HepG2 (cell line): Measurements from ENCODE around the gene EEF1E1. TPM values are rescaled to one million over a fixed set of nuclear protein-coding genes. Genes with fewer than 3 reads are reported as not detected.
A peak's percentile ranks its signal among the peaks of the same experiment; 100 is the strongest.

ENCODE experiments used
- ARNT ChIP-seq: fragments of 450-650 bp; IDR thresholded peaks from 2 replicates; pipeline ENCODE4 v1.6.1; 2017
- DMTF1 ChIP-seq: sonication (generic); formaldehyde crosslinking; IDR thresholded peaks from 2 replicates; pipeline ENCODE4 v1.4.0; 2020; ENCODE audit warnings: mild to moderate bottlenecking, missing genetic modification reagents
- DR1 ChIP-seq: sonication (generic); formaldehyde crosslinking; IDR thresholded peaks from 2 replicates; pipeline ENCODE4 v1.8.0; 2021; ENCODE audit warnings: mild to moderate bottlenecking, missing genetic modification reagents, inconsistent platforms
- EEA1 ChIP-seq: sonication (generic); formaldehyde crosslinking; IDR thresholded peaks from 2 replicates; pipeline ENCODE4 v1.5.1; 2020; ENCODE audit warnings: mild to moderate bottlenecking, missing genetic modification reagents, borderline replicate concordance
- HINFP ChIP-seq: sonication (generic); formaldehyde crosslinking; IDR thresholded peaks from 2 replicates; pipeline ENCODE4 v1.4.0; 2020; ENCODE audit warnings: low read depth, mild to moderate bottlenecking, missing genetic modification reagents
- HMG20A ChIP-seq: IDR thresholded peaks from 2 replicates; pipeline ENCODE4 v1.6.1; 2016; ENCODE audit warnings: borderline replicate concordance
- IKZF1 ChIP-seq: fragments of 450-650 bp; IDR thresholded peaks from 2 replicates; pipeline ENCODE4 v1.7.1; 2016
- IRF2 ChIP-seq: IDR thresholded peaks from 2 replicates; pipeline ENCODE4 v1.6.1; 2018; ENCODE audit warnings: missing genetic modification reagents, missing compliant biosample characterization
- KLF13 ChIP-seq: sonication (generic); formaldehyde crosslinking; IDR thresholded peaks from 2 replicates; pipeline ENCODE4 v1.4.0; 2020; ENCODE audit warnings: mild to moderate bottlenecking, missing genetic modification reagents
- NRL ChIP-seq: sonication (generic); formaldehyde crosslinking; IDR thresholded peaks from 2 replicates; pipeline ENCODE4 v1.5.0; 2020; ENCODE audit warnings: missing genetic modification reagents, mild to moderate bottlenecking, moderate library complexity, borderline replicate concordance
- PHF8 ChIP-seq: sonication (generic); formaldehyde crosslinking; IDR thresholded peaks from 2 replicates; pipeline ENCODE4 v1.5.0; 2020; ENCODE audit warnings: missing genetic modification reagents
- PRMT3 ChIP-seq: sonication (generic); formaldehyde crosslinking; IDR thresholded peaks from 2 replicates; pipeline ENCODE4 v1.8.1; 2022; ENCODE audit warnings: low read depth, mild to moderate bottlenecking, moderate library complexity, missing genetic modification reagents, borderline replicate concordance
- RAD21 ChIP-seq: fragments of 450-650 bp; formaldehyde crosslinking; IDR thresholded peaks from 2 replicates; pipeline ENCODE4 v1.5.0; 2020; ENCODE audit warnings: mild to moderate bottlenecking
- SAP130 ChIP-seq: IDR thresholded peaks from 2 replicates; pipeline ENCODE4 v1.6.1; 2016; ENCODE audit warnings: low read depth
- TOPORS ChIP-seq: sonication (generic); formaldehyde crosslinking; IDR thresholded peaks from 2 replicates; pipeline ENCODE4 v1.8.0; 2023; ENCODE audit warnings: mild to moderate bottlenecking, missing genetic modification reagents
- ZBTB42 ChIP-seq: sonication (generic); formaldehyde crosslinking; IDR thresholded peaks from 2 replicates; pipeline ENCODE4 v1.5.0; 2020; ENCODE audit warnings: mild to moderate bottlenecking, missing genetic modification reagents
- ZNF430 ChIP-seq: sonication (generic); formaldehyde crosslinking; IDR thresholded peaks from 2 replicates; pipeline ENCODE4 v1.9.0; 2021; ENCODE audit warnings: mild to moderate bottlenecking, missing genetic modification reagents
- ZNF512 ChIP-seq: sonication (generic); formaldehyde crosslinking; IDR thresholded peaks from 2 replicates; pipeline ENCODE4 v1.4.0; 2020; ENCODE audit warnings: mild to moderate bottlenecking, missing genetic modification reagents
- ZNF546 ChIP-seq: sonication (generic); formaldehyde crosslinking; conservative IDR thresholded peaks from 2 replicates; pipeline ENCODE4 v1.8.1; 2023; ENCODE audit warnings: mild to moderate bottlenecking, missing genetic modification reagents
- ZNF790 ChIP-seq: sonication (generic); formaldehyde crosslinking; IDR thresholded peaks from 2 replicates; pipeline ENCODE4 v1.8.0; 2022; ENCODE audit warnings: missing genetic modification reagents, mild to moderate bottlenecking, borderline replicate concordance
- polyA plus RNA-seq, 8 experiments: library from polyadenylated mRNA; depleted of rRNA in 3 of 8; stranded (reverse) in 7 of 8; unstranded in 1 of 8; fragments of >200 nt; fragmentation: Illumina TruSeq in 4 of 8; extraction: Trizol in 4 of 8; gene quantifications; 2 replicates each; pipeline versions ENCODE4 v1.2.1 to v1.2.3, GENCODE V29; 2011 to 2016; ENCODE audit warnings: low read depth in 4 of 8, missing spikeins in 1 of 8, mixed read lengths in 1 of 8; ENCODE audit not compliant: insufficient read depth in 1 of 8
- total RNA-seq, 5 experiments: library from RNA; depleted of rRNA; stranded (reverse); fragments of >200 nt; fragmentation: Illumina TruSeq; extraction: Trizol; gene quantifications; 2 replicates each; pipeline ENCODE4 v1.2.3, GENCODE V29; 2016; ENCODE audit warnings: low read depth in 1 of 5
- TF ChIP-seq, protein P1 (sequence below), 2 experiments: fragments of 450-650 bp in 1 of 2; sonication (generic) in 1 of 2; formaldehyde crosslinking; IDR thresholded peaks; 2 replicates each; pipeline versions ENCODE4 v1.5.0 to v1.8.0; 2020 to 2022; ENCODE audit warnings: mild to moderate bottlenecking in 1 of 2, missing genetic modification reagents in 1 of 2
- TF ChIP-seq, protein P2 (sequence below): IDR thresholded peaks from 2 replicates; pipeline ENCODE4 v1.6.1; 2012; ENCODE audit warnings: low read depth, low read length, improper control_type of control experiment

The EEF1E1 gene
- total and polyA plus RNA-seq, 2 of the 13 experiments (the other 11 are each of a cell fraction or from before 2014, with no cell fraction given): 128 to 188 TPM

DNA sequence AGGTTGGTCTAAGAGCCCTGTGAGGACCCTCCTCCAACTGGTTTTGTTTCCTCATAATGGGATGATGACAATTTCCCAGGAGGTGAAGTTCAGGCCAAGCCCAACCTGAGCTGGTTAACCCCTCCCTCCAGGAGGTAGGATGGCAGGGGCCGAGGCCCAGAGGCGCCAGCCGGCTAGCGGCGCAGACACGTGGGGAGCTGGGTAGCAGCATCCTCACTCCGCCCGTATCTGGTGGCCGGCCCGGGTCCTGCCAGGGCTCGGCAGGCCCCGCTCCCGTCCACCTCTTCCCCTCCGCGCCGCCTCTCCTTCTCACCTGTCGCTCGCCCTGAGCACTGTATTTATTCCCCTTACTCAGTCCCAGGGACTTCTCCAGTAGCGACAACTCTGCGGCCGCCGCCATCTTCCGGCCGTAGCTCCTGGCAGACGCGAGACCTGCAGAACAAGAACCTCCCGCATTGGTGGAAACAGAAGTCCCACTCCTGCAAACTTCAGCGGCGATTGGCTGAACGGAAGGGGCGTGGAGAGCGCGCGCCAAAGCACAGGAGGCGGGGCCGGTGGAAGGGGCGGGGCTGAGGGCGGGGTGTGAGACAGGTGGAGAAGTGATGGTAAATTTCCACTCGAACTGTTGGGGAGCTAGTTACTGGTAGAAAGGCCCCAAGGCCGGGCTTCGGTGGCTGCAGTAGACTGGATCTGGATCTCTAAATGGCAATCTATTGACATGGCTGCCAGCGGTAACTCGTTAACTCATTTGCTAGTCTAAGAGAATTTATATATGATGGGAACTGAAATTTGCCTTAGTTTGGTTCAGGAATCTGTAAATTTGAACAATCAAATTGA, at the start of gene EEF1E1 (continued):
- TF ChIP-seq DR1 (CRISPR knock-in tag): peak; percentile 42; the same call in 1 of the 2 replicates
- TF ChIP-seq IRF2 (CRISPR knock-in tag): peak; percentile 16; the same call in 1 of the 2 replicates
- TF ChIP-seq ZNF430: no peak
- no peak for TF ChIP-seq ZNF512 (CRISPR knock-in tag)
- TF ChIP-seq SAP130 (CRISPR knock-in tag): peak; percentile 96
- TF ChIP-seq TOPORS (CRISPR knock-in tag): 0 out of 2 replicates have a peak, but pooled peaks have one; percentile 19
- peak; percentile 61 for TF ChIP-seq RAD21 (CRISPR knock-in tag)
- TF ChIP-seq PHF8: peak; percentile 91
- TF ChIP-seq HMG20A (CRISPR knock-in tag): no peak
- TF ChIP-seq ARNT: no peak
- TF ChIP-seq, protein P1, sequence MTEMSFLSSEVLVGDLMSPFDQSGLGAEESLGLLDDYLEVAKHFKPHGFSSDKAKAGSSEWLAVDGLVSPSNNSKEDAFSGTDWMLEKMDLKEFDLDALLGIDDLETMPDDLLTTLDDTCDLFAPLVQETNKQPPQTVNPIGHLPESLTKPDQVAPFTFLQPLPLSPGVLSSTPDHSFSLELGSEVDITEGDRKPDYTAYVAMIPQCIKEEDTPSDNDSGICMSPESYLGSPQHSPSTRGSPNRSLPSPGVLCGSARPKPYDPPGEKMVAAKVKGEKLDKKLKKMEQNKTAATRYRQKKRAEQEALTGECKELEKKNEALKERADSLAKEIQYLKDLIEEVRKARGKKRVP (CRISPR knock-in tag; IDR thresholded peaks at IDR 0.05): no peak; a peak in 1 of 4 replicates
- no peak for TF ChIP-seq ZBTB42 (CRISPR knock-in tag)
- no peak for TF ChIP-seq PRMT3 (CRISPR knock-in tag)
- TF ChIP-seq NRL (CRISPR knock-in tag): peak; percentile 91; the same call in 1 of the 2 replicates
- TF ChIP-seq KLF13 (CRISPR knock-in tag): no peak
- 0 out of 2 replicates have a peak, but pooled peaks have one; percentile 57 for TF ChIP-seq ZNF546 (CRISPR knock-in tag)
- no peak for TF ChIP-seq EEA1 (CRISPR knock-in tag)
- peak; percentile 71; the same call in 1 of the 2 replicates for TF ChIP-seq ZNF790
- no peak for TF ChIP-seq IKZF1
- TF ChIP-seq, protein P2, sequence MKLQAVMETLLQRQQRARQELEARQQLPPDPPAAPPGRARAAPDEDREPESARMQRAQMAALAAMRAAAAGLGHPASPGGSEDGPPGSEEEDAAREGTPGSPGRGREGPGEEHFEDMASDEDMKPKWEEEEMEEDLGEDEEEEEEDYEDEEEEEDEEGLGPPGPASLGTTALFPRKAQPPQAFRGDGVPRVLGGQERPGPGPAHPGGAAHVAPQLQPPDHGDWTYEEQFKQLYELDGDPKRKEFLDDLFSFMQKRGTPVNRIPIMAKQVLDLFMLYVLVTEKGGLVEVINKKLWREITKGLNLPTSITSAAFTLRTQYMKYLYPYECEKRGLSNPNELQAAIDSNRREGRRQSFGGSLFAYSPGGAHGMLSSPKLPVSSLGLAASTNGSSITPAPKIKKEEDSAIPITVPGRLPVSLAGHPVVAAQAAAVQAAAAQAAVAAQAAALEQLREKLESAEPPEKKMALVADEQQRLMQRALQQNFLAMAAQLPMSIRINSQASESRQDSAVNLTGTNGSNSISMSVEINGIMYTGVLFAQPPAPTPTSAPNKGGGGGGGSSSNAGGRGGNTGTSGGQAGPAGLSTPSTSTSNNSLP: peak; percentile 22; the same call in 1 of the 2 replicates
- TF ChIP-seq DMTF1 (CRISPR knock-in tag): no peak
- TF ChIP-seq HINFP (CRISPR knock-in tag): 0 out of 2 replicates have a peak, but pooled peaks have one; percentile 60
